SK-N-MC (cell line): ENCODE results near the gene KRT9.

Experiments
- EZH2 ChIP-seq: fragments of 200-600 bp; sonication (generic); IDR thresholded peaks from one replicate; pipeline ENCODE4 v1.6.1; 2017; ENCODE audit warnings: antibody characterized with exemption
- FOXP2 ChIP-seq: optimal IDR thresholded peaks from 2 replicates; pipeline ENCODE3; 2011; ENCODE audit warnings: mild to moderate bottlenecking, moderate library complexity; ENCODE audit not compliant: insufficient read depth; ENCODE audit errors: extremely low read length, control extremely low read depth
- POLR2AphosphoS5 ChIP-seq: IDR thresholded peaks from 2 replicates; pipeline ENCODE4 v1.6.1; 2012; ENCODE audit warnings: mild to moderate bottlenecking, low read depth, low read length, borderline replicate concordance

DNA sequence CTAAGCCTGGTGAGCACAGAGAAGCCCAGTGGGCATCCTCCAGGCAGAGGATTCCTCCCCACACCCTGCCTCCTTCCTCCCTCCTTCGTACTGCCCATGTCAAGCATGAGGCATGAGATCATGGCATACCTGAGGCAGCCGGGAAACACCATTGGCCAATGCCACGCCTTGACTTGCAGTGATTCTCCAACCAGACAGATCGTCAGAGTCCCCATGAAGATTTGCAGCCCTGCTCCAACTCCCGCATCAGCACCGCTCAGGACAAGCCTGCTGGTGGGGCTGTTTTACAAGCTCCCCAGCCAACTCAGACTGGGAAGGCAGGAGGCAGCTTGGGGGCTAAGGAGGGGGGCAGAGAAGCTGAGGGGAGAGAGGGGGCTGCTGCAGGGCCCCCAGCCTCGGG is 43.6 kb upstream of the KRT9 start:
- TF ChIP-seq POLR2AphosphoS5 (no peak), EZH2 (no peak), FOXP2 (no peak)
